Measurements from ENCODE around the gene PFKFB3. TPM values are rescaled to one million over a fixed set of nuclear protein-coding genes. Genes with fewer than 3 reads are reported as not detected.

The PFKFB3 gene
- total RNA-seq, 2 donors from 2014 or later = 157 to 310 TPM

DNA sequence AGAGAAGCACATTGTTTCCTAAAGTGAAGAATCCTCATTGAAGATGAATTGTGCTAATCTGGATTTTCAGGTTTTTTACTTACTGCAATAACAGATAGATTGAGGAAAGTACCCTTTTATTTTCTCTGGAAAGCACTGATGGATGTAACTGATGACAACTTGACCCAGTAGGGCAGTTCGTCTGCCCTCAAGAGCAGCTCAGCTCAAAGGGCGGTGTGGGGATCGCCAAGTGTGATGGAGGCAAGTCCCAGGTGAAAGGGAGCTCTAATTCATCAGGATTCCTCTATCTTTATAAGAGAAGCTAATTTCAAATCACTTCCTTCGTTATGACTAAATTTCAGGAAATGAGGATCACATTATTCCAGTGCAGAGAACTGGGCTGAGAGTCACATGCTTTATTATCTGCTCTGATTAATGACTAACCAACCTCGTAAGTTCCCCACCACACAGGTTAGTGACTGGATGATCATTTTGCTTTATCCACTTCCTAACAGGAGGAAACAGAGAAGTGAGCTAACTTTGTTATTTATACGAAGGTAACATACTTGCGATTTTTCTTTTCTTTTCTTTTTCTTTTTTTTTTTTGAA lies 98.8 kb downstream of the PFKFB3 start:
- Mint-ChIP-seq H3K27me3 (no peaks in the 10 kb centered on the region), H3K36me3 (ENCODE audit: low read depth) (peaks cover 49% of the 10 kb centered on the region), H3K4me1 (peaks cover 43% of the 10 kb centered on the region), H3K9me3 (no peaks in the 10 kb centered on the region), H3K27ac (no peak overlapping the region), H3K4me3 (peak overlapping the region; percentile 73)
- ATAC-seq (replicated peaks) = no peak

Other genes starting within 250 kb of the PFKFB3 start
- gene IL15RA, start 225.4 kb upstream of the PFKFB3 start, total RNA-seq = 10 to 100 TPM; 25.5 to 28.2 TPM
- 1,000 to 10,000 TPM; 1,342 to 1,348 TPM for gene IL2RA, start 140.6 kb upstream of the PFKFB3 start, total RNA-seq
- gene RBM17, start 113.9 kb upstream of the PFKFB3 start, total RNA-seq = 100 to 1,000 TPM; 157 to 253 TPM